HG02678 (cell line): ENCODE data around the gene USPL1.
"Not testable (repeated sequence)": the region's sequence is repeated elsewhere in the genome, so short reads cannot be mapped to it uniquely, and the experiment has no call there.

ENCODE experiments used
- ATAC-seq: cut with Tn5 transposase; IDR thresholded peaks from one replicate; pipeline ENCODE4 v1.9.1; 2021; ENCODE audit warnings: mild to moderate bottlenecking, moderate library complexity; ENCODE audit not compliant: unreplicated experiment

USPL1 gene

DNA sequence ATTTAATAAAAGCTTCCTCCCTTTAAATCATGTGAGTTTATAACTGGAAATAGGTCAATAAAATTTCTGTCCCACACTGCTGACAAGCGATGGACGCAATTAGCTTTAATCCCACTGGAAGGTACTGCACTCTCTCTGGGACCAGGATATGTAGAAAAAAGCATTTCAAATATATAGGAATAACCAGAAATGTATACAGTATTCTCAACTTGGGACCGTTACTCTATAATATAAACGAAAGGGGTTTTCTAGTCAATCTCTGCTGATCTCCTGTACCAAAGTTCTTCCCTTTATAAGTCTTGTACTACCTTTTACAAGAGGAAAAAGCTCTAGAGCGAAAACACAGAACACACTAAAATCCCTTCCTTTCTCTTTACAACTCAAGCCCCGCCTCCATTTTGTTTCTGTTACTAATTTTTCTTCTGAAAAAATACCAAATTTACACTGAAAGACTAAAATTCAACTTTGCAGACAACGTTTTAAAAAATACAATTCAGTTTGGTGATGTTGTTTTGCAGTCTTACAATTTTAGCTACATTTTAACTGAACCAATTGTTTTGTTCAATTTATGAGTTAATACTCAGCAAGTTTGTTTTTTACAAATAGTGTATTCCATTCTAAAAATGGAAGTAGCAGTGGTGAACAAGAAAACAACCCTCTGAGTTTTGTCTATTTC, 1.7 kb upstream of the USPL1 start:
- ATAC-seq, result no peak

DNA sequence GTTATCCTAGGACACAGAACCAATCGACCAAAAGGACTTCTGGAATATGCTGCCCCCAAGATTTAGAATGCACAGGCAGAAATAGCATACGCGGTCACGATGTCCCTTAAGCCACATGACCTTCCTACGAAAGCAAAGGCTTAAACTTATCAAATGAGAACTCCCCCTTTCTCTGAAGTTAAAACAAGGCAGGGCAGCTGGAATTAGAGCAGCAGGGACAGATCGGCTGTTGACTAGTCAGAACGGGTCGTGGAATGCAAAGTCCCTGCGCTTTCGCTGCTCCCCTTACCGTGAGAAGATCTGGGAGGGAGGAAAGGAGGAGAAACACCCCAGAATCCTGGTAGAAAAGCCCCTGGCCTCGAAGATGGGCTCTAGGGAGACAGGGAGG, 799 bp upstream of the USPL1 start:
- ATAC-seq, result peak; percentile 20

DNA sequence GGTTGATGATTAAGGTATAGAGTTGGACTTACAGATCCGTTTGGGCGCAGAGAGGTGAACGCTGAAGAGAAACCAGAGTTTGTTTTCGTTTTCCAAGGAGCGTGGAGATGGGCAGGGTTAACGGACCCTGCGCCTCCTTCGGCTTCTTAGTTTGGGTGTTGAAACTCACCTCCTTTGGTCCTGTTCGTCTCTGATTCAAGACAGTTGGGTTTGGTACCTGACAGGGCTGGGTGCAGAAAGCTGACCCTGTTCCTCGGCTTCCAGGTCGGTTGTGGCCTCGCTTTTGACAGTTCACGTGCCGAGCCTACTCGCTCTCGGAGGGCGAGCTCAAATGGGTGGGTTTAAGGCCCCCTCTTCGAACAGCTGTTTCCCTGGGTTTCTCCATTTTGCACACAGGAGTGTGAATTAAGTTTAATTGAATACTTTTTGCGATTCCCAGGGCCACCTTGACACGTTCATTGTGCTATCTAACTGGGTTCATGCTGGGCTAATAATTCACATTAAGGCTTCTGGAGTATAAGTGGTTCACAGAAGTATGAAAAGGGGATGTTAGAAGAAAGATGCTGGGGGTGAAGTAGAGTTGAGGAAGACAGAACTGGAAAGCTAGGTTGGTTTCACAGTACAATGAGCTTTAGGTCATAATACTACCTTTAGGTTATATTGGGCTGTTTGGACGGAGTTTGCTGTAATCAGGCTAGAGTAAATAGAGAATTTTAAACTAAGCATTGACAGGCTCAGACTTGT, 638 bp downstream of the USPL1 start:
- ATAC-seq, result no peak

DNA sequence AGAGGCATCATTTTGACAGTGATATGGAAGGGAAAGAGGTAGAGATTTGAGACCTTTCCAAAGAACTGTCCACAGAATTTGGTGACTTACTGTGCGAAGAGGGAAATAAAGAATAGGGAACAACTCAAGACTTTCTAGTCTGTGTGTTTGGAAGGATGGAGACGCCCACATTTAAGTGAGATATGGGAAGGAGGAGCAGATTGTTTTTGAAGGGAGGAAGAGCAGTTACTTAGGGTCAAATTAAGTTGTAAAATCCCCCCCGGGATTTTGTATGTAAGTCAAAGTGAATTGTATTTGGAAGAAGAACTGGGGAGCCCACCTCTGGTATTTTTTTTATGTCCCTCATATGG, 1.2 kb downstream of the USPL1 start:
- ATAC-seq, result no peak

DNA sequence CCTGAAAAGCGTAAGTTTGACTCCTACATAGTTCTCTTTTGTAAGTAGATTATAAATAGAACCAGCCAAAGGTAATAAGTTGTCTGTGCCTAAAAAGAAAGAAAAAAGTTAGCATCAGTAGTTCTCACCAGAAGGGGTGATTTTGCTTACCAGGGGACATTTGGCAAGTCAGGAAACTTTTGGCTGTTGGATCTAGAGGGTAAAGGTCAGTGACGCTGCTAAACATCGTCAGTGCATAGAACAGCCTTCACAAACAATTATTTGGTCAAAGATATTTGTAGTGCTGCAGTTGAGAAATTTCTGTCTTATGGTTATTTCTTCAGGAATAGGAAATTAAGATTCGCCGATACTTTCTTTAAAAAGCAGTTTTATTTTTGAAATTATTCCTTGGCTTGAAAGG, 2.0 kb downstream of the USPL1 start:
- ATAC-seq, result no peak

DNA sequence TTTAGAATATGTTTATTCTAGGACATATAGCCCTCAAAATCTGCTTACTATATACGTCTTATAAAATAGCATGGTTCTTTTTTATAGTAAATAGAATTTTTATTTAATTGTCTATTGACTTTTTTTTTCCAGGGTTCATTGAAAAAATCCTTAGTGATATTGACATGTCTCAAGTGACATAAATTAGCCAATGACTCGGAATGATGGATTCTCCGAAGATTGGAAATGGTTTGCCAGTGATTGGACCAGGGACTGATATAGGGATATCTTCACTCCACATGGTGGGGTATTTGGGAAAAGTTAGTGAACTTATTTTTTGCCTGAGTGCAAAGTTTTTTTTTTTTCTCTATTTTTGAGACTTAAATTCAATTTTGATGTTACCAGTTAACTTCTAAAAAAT, 3.2 kb downstream of the USPL1 start:
- no peak for ATAC-seq

DNA sequence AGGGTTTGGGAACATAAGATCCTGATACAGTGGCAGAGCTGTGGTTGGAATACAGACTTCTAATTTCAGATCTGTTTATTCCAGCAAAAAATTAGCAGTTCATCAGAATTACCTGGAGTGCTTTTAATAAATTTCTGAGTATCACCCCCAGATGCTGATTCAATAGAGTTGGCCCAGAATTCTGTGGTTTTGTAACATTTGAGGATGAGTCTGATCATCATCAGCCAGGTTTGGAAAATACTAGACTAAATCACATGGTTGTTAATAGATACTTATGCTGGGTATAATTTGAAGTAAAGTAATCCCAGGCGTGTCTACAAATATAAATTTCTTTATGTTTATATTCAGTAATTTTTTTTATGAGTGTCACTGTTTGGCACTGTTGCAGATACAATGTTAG, 4.8 kb downstream of the USPL1 start:
- no peak for ATAC-seq

DNA sequence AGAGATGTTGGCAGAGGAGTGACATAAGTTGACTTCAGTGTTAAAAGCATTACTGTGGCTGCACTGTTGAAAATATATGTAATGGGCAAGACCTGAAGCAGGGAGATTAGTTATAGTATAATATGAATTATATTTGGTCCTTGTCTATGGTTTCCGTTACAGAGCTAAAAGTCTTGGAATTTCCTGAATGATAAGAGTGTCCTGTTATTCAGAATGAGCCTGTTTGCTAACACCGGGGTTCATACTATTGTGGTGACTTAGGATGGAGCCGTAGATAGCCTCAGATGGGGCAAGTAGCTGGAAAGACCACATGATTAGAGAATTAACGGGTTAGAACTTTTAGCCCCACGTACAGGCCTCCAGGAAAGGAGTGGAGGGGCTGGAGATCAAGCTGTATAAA, 5.7 kb downstream of the USPL1 start:
- ATAC-seq, result no peak

DNA sequence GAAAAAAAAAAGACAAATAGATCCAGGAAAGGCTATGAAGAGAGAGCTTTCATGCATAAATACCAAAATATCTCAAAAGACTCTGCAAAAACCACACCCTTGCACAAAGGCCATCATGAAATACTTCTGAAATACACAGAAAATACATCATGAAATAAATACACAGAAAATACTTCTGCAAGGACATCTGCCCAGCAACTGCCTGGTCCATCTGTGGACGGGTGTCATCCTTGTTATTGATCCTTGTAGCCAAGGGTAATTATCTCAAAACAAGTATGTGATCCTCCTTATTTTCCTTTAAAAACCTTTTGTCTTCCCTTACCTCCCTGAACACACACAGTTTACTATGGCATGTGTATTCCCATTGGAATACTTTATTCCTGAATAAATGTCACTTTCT, 6.9 kb downstream of the USPL1 start:
- no peak for ATAC-seq

DNA sequence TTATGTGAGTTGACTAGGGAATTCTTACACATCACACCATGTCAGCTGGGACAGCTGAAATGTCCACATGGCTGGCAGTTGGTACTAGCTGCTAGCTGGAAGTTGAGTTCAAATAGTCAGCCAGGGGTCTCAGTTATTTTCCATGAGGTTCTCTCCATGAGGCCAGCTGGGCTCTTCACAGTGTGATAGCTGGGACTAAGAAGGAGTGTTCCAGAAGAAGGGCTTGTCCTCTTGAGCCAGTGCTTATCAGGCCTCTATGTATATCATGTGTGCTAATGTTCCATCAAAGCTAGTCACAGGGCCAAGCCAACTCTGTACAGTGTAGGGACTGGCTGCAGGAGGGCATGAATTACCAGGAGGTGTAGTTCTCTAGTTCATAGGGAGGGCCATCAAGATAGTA, 11.8 kb downstream of the USPL1 start:
- no peak for ATAC-seq

DNA sequence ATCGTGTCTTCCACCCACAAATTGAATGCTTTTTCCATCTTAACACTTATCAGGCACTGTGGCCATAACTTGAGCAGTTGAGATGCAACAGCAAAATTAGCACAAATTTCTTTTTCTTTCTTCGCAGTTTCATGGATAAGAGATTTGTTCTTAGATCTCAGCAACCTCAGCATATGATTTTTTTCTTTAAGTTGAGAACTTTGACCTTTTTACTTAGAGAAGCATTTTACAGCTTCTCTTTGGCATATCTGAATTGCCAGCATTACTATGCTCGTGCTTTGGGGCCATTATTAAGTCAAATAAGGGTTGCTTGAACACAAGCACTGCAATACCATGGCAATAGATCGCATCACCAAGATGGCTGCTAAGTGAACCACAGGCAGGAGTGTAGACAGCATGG, 16.1 kb downstream of the USPL1 start:
- no peak for ATAC-seq

DNA sequence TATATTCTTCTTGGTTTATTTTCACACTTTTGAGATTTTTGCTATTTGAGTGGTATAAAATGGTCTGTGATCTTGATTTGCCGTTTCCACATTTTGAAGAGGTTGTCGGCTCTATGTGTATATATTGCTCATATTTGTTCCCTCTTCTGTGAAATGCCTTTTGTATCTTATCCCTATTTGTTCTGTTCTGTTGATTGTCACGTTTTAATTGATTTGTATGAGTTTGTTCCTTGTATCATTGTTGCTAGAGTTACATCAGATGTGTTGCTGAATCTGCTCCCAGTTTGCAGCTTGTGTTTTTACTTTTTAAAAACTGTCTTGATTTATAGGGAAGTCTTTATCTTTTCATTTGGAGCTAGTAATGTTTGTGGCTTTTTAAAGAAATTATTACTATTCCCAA, 17.1 kb downstream of the USPL1 start:
- no peak for ATAC-seq

DNA sequence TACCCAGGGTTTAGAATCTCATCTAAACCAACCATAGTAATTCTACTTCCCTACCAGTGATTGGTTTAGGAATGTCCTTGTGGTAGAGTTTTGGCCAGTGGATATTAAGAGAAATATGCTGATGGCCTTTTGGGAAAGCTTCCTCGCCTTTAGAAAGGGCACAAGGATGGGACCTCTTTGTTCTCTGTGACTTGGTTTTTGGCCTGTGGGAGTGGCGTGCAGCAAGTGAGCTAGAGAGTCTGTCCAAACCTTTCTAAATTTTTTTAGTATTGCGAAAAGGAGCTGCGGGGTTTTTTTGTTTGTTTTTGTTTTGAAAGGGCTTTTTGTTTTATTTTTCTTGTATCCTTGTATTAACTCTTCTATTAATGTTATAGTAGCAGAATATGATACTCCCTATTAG, 20.6 kb downstream of the USPL1 start:
- ATAC-seq, result no peak

DNA sequence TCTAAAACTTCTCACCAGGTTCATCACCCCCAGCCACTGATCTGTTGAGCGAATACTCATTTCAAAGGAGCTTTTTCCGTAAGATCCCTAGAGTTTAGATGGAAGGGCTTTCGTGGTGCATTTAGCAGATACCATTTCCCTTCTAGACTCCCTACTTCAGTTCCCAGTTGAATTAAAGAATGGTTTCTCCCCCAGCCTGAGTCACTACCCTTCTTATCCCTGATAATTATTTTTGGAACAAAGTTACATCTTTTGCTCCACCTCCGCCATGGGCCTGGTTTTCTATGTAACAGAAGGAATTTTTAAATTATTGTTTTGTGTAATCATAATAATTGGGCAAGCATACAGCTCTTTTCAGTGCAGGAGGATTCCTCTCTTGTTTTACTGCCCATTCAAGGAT, 22.0 kb downstream of the USPL1 start:
- no peak for ATAC-seq

DNA sequence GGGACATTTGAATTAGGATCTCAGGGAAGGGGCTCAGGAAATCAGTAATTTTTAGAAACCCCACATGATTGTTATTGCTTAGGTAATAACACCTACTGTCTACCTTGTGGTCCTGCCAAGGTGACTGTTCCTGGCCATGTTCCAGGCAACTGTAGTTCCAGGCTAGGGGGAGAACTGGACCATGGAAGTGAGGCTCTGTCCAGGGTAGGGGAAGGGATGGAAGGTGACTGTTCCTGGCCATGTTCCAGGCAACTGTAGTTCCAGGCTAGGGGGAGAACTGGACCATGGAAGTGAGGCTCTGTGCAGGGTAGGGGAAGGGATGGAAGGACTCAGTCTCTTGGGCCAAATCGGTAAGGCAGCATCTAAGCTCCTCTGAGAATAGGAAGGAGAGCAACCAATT, 23.5 kb downstream of the USPL1 start:
- not testable (repeated sequence) for ATAC-seq

DNA sequence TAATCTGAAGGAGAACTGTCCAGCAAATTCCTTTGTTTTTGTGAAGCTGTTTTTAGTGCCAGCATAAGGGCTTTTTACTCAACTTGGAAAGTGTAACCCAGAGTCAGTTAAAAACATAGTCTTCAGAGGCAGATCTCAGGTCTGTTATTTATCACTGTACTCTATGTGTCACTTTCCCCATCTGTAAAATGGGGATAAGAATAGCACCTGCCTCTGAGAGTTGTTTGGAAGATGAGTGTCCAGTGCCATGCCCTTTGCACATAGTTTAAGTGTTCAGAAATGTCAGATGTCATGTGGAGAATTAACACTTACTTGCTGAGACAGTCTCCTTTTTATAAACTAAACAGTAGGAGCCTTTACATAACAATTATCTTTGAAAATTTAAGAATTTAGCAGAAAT, 27.9 kb downstream of the USPL1 start:
- no peak for ATAC-seq

DNA sequence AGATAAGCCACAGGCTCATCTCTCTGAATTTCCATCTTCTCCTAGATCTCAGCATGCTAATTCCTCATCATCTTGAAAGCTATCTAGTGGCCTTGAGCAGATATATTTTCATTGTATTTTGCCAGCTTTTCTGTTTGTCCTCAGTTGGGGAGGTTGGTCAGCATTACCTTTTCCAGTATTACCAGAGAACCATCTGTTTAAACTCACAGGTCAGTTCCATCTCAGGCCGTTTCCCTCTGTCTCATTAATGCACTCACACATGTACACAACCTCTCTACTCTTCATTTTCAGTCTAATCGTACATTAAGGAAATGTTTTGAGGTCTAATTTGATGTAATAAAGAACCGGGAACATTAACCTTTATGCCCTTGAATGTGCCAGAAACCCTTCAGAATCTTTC, 29.7 kb downstream of the USPL1 start:
- no peak for ATAC-seq

DNA sequence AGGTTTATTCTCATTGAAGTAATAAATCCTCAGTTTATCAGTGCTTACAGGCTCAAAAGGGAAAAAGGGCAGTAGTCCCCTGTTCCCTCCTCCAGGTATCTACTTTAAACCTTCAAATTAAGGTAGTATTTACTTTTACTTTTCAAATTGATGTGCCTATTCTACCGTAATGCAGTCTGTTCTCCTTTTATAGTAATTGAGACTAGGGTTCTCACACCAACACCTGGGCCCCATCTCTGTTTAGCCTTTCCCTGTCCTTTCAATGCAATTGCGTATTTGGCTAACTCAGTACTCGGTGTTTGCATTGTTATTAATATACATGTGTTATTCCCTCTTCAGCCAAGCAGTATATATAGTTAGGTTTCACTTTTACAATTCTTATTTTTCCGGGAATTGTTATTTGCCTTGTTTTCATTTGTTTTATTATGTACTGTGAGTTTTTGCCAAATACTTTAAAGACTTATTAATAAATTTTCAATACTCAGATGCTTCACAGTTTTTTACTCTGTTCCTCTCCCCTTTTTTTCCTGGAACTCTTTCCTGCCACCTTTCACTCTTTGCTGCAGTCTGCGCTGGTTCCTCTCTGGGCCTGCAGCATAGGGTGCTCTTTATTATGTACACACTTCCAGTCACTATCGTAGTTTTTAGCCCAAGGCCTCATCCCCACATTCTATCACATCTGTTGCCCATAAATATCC, 30.3 kb downstream of the USPL1 start:
- ATAC-seq, result no peak

DNA sequence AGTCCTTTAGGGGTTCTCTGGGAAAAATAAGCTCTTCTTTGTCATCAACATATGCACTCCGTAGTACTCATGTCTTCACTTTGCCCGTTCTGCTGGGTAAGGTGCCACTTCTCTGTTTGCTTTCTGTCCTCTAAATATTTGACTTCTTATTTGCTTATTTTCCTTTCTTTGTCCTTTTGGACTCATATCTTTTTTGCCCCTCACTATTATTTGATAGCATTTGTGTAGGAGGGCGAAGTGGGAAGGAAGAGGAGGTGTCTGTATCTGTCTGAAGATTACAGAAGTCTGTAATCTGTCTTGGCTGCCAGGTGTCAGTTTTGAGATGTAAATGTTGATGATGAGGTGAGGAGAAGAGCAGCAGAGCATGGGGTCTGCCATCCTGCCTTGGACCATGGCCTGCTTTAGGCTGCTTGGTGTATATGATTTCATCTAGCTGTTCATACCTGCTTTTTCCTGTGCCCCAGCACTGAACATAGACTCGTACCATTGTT, 30.8 kb downstream of the USPL1 start:
- ATAC-seq, result no peak

DNA sequence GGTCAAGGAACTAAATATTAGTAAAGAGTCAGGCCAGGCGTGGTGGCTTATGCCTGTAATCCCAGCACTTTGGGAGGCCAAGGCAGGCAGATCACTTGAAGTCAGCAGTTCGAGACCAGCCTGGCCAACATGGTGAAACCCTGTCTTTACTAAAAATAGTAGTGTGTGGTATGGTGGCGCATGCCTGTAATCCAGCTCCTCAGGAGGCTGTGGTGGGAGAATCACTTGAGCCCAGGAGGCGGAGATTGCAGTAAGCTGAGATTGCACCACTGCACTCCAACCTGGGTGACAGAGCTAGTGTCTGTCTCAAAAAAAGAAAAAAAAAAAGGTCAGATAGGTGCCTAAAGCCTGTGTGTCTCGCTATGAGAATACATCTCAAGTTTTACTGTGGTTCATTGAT, 33.9 kb downstream of the USPL1 start:
- not testable (repeated sequence) for ATAC-seq

DNA sequence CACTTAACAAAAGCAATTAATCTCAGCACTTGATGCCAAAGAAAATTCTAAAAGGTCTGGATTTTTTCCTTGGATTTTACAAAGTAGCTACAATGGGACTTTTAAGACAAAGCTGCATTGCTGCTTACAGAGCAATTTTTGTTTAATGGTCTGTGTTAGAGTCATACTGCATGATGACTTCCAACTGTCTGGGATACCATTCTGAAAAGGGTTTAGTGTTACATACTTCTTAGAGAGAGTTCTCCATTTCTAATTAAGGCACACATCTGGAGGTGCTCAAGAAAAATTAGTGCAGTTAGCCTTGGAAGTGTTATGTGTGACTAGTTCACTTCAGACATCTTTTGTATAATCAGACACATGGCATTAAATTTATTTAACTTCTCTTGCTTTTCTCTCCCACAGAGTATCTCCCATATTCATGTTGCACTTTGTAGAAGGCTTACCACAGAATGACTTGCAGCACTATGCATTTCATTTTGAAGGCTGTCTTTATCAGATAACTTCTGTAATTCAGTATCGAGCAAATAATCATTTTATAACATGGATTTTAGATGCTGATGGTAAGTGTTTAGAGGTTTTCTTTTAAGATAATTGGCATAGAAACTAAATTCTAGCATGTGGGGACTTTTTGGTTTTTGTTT, 35.1 kb downstream of the USPL1 start:
- no peak for ATAC-seq

DNA sequence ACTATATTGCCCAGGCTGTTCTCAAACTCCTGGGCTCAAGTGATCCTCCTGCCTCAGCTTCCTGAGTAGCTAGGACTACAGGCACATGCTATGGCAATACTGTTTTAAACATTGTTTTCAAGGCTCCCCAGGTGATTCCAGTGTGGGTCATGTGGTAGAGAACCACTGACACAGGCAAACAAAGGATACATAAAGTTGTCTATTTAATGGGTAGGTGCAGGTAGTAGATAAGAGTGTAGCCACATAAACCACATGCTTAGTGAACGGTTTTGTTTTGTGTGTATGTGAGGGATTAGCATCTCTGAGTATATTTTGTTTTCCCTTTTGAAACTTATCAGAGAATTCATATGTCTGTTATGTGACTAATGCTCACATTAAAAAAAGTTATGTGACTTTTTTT, 36.7 kb downstream of the USPL1 start:
- no peak for ATAC-seq
